ENCODE results near the gene POP7.

Gene POP7

GRCh38 chr7:100678291-100678984 is 27.5 kb upstream of the POP7 start:
- DNase-seq (ENCODE audit: extremely low spot score, insufficient read length, low read depth) (no peak), FAIRE-seq (no peak)

GRCh38 chr7:100679129-100679926 is 26.6 kb upstream of the POP7 start:
- no peak for FAIRE-seq
- no peak for DNase-seq (ENCODE audit: extremely low spot score, insufficient read length, low read depth)

GRCh38 chr7:100679927-100680575 is 25.9 kb upstream of the POP7 start:
- DNase-seq (ENCODE audit: extremely low spot score, insufficient read length, low read depth) (no peak), FAIRE-seq (no peak)

- no peak for DNase-seq (ENCODE audit: extremely low spot score, insufficient read length, low read depth)
- FAIRE-seq, result no peak
Observed at GRCh38 chr7:100680576-100681271, 25.2 kb upstream of the POP7 start.

- no peak for DNase-seq (ENCODE audit: extremely low spot score, insufficient read length, low read depth)
- no peak for FAIRE-seq
Observed at GRCh38 chr7:100681491-100682227, 24.3 kb upstream of the POP7 start.

GRCh38 chr7:100682228-100682741 is 23.6 kb upstream of the POP7 start:
- no peak for FAIRE-seq

GRCh38 chr7:100682991-100683658 is 22.8 kb upstream of the POP7 start:
- FAIRE-seq, result no peak

More at GRCh38 chr7:100682228-100682741, 23.6 kb upstream of the POP7 start:
- no peak for DNase-seq (ENCODE audit: extremely low spot score, insufficient read length, low read depth)

GRCh38 chr7:100683659-100684533 is 22.0 kb upstream of the POP7 start:
- no peak for DNase-seq (ENCODE audit: extremely low spot score, insufficient read length, low read depth)
- FAIRE-seq, result no peak

More at GRCh38 chr7:100682991-100683658, 22.8 kb upstream of the POP7 start:
- DNase-seq (ENCODE audit: extremely low spot score, insufficient read length, low read depth), result no peak

- FAIRE-seq (no peak), DNase-seq (ENCODE audit: extremely low spot score, insufficient read length, low read depth) (no peak)
Observed at GRCh38 chr7:100684534-100685042, 21.3 kb upstream of the POP7 start.

- DNase-seq (ENCODE audit: extremely low spot score, insufficient read length, low read depth) (no peak), FAIRE-seq (no peak)
Observed at GRCh38 chr7:100685049-100685605, 20.8 kb upstream of the POP7 start.

- DNase-seq (ENCODE audit: extremely low spot score, insufficient read length, low read depth), result no peak
- no peak for FAIRE-seq
Observed at GRCh38 chr7:100685631-100686145, 20.2 kb upstream of the POP7 start.

- DNase-seq (ENCODE audit: extremely low spot score, insufficient read length, low read depth) (no peak), FAIRE-seq (no peak)
Observed at GRCh38 chr7:100686201-100686821, 19.6 kb upstream of the POP7 start.

- DNase-seq (ENCODE audit: extremely low spot score, insufficient read length, low read depth), result no peak
Observed at GRCh38 chr7:100686822-100687211, 19.1 kb upstream of the POP7 start.

GRCh38 chr7:100687261-100687660 is 18.7 kb upstream of the POP7 start:
- no peak for FAIRE-seq
- DNase-seq (ENCODE audit: extremely low spot score, insufficient read length, low read depth), result no peak

More at GRCh38 chr7:100686822-100687211, 19.1 kb upstream of the POP7 start:
- FAIRE-seq, result no peak

- no peak for FAIRE-seq
- no peak for DNase-seq (ENCODE audit: extremely low spot score, insufficient read length, low read depth)
Observed at GRCh38 chr7:100687751-100688300, 18.1 kb upstream of the POP7 start.

- FAIRE-seq, result no peak
- DNase-seq (ENCODE audit: extremely low spot score, insufficient read length, low read depth), result no peak
Observed at GRCh38 chr7:100688326-100688860, 17.5 kb upstream of the POP7 start.

Measured in GM18507 (cell line).